ENCODE data around the gene DEPDC1B. TPM values are rescaled to one million over a fixed set of nuclear protein-coding genes. Genes with fewer than 3 reads are reported as not detected.
"Not testable (repeated sequence)": the region's sequence is repeated elsewhere in the genome, so short reads cannot be mapped to it uniquely, and the experiment has no call there.

The DEPDC1B gene
- total RNA-seq, 6 experiments from 2014 or later: 2.7 to 8.5 (median 6.5) TPM

- no peaks in the 10 kb centered on the region for H3K9me3 Mint-ChIP-seq
- TF ChIP-seq CTCF (IDR thresholded peaks at IDR 0.05): no peak
- H3K27ac Mint-ChIP-seq: no peak overlapping the region
- no peak for DNase-seq
- peaks cover 5% of the 10 kb centered on the region for H3K27me3 Mint-ChIP-seq (ENCODE audit: insufficient read depth)
- no peaks in the 10 kb centered on the region for H3K4me1 Mint-ChIP-seq (ENCODE audit: low read depth)
- no peaks in the 10 kb centered on the region for H3K36me3 Mint-ChIP-seq (ENCODE audit: low read depth)
- no peak overlapping the region for H3K4me3 Mint-ChIP-seq
These were observed 38.5 kb upstream of the DEPDC1B start for GRCh38 chr5:60738461-60738860.

GRCh38 chr5:60730858-60731257 lies 30.9 kb upstream of the DEPDC1B start:
- not testable (repeated sequence) for H3K4me3 Mint-ChIP-seq; H3K4me1 Mint-ChIP-seq (ENCODE audit: low read depth); H3K27me3 Mint-ChIP-seq (ENCODE audit: insufficient read depth); H3K9me3 Mint-ChIP-seq; H3K36me3 Mint-ChIP-seq (ENCODE audit: low read depth); DNase-seq; H3K27ac Mint-ChIP-seq

- Mint-ChIP-seq H3K9me3 (no peaks in the 10 kb centered on the region), H3K4me1 (ENCODE audit: low read depth) (no peaks in the 10 kb centered on the region), H3K27me3 (ENCODE audit: insufficient read depth) (peaks cover 11% of the 10 kb centered on the region), H3K4me3 (no peak overlapping the region), H3K27ac (no peak overlapping the region), H3K36me3 (ENCODE audit: low read depth) (no peaks in the 10 kb centered on the region)
- no peak for TF ChIP-seq CTCF (IDR thresholded peaks at IDR 0.05)
- DNase-seq: no peak
These were observed 27.2 kb upstream of the DEPDC1B start for GRCh38 chr5:60727033-60727679.

- H3K27me3 Mint-ChIP-seq (ENCODE audit: insufficient read depth): peaks cover 11% of the 10 kb centered on the region
- TF ChIP-seq CTCF (IDR thresholded peaks at IDR 0.05): no peak
- H3K4me1 Mint-ChIP-seq (ENCODE audit: low read depth): no peaks in the 10 kb centered on the region
- H3K9me3 Mint-ChIP-seq: no peaks in the 10 kb centered on the region
- H3K4me3 Mint-ChIP-seq: no peak overlapping the region
- no peak overlapping the region for H3K27ac Mint-ChIP-seq
- no peak for DNase-seq
- H3K36me3 Mint-ChIP-seq (ENCODE audit: low read depth): no peaks in the 10 kb centered on the region
These were observed 24.2 kb upstream of the DEPDC1B start for GRCh38 chr5:60724126-60724525.

GRCh38 chr5:60722416-60722815 lies 22.4 kb upstream of the DEPDC1B start:
- DNase-seq: no peak
- Mint-ChIP-seq H3K36me3 (ENCODE audit: low read depth) (no peaks in the 10 kb centered on the region), H3K4me1 (ENCODE audit: low read depth) (no peaks in the 10 kb centered on the region), H3K9me3 (no peaks in the 10 kb centered on the region), H3K27ac (no peak overlapping the region), H3K27me3 (ENCODE audit: insufficient read depth) (peaks cover 6% of the 10 kb centered on the region), H3K4me3 (no peak overlapping the region)
- TF ChIP-seq CTCF (IDR thresholded peaks at IDR 0.05): no peak

- no peak for TF ChIP-seq CTCF (IDR thresholded peaks at IDR 0.05)
- Mint-ChIP-seq H3K27me3 (ENCODE audit: insufficient read depth) (peaks cover 1% of the 10 kb centered on the region), H3K27ac (no peak overlapping the region), H3K4me3 (no peak overlapping the region), H3K36me3 (ENCODE audit: low read depth) (no peaks in the 10 kb centered on the region), H3K9me3 (no peaks in the 10 kb centered on the region), H3K4me1 (ENCODE audit: low read depth) (no peaks in the 10 kb centered on the region)
- DNase-seq: no peak
These were observed 19.4 kb upstream of the DEPDC1B start for GRCh38 chr5:60719329-60719728.

Measured in HFFc6 (cell line).